NT2/D1 (cell line): ENCODE data around the gene C1orf226.
"Not testable (repeated sequence)": the region's sequence is repeated elsewhere in the genome, so short reads cannot be mapped to it uniquely, and the experiment has no call there.

Source experiments
- DNase-seq: peaks from one replicate; pipeline ENCODE4 v3.0.0-alpha.2; 2011; ENCODE audit warnings: low read depth, low spot score
- H3K27me3 ChIP-seq: 2 replicates; pipeline ENCODE4 v1.6.0; 2011; ENCODE audit warnings: mild to moderate bottlenecking; ENCODE audit not compliant: insufficient read length, insufficient read depth
- H3K36me3 ChIP-seq: 2 replicates; pipeline ENCODE4 v1.6.1; 2011; ENCODE audit warnings: mild to moderate bottlenecking, low read length, mixed read lengths; ENCODE audit not compliant: insufficient read depth, insufficient read length
- H3K4me1 ChIP-seq: 2 replicates; pipeline ENCODE4 v1.5.1; 2011; ENCODE audit not compliant: insufficient read depth, insufficient read length
- H3K4me3 ChIP-seq: 2 replicates; pipeline ENCODE4 v1.5.1; 2011; ENCODE audit warnings: low read depth; ENCODE audit not compliant: insufficient read length
- H3K9ac ChIP-seq: 2 replicates; pipeline ENCODE4 v1.6.0; 2011; ENCODE audit warnings: low read depth; ENCODE audit not compliant: insufficient read length
- H3K9me3 ChIP-seq: 2 replicates; pipeline ENCODE4 v1.5.1; 2011; ENCODE audit warnings: mild to moderate bottlenecking, low read length; ENCODE audit not compliant: insufficient read depth
- SUZ12 ChIP-seq: IDR thresholded peaks from 2 replicates; pipeline ENCODE4 v1.6.1; 2011; ENCODE audit not compliant: insufficient read length, insufficient read depth; ENCODE audit errors: extremely low read depth
- YY1 ChIP-seq: IDR thresholded peaks from 2 replicates; pipeline ENCODE4 v1.6.1; 2011; ENCODE audit not compliant: insufficient read length, insufficient read depth
- ZNF274 ChIP-seq: IDR thresholded peaks from 2 replicates; pipeline ENCODE4 v1.6.1; 2011; ENCODE audit warnings: mild to moderate bottlenecking, low read depth, low read length

The C1orf226 gene

GRCh38 chr1:162349635-162350330 is 31.7 kb upstream of the C1orf226 start:
- H3K4me3 ChIP-seq = no peak overlapping the region
- no peak overlapping the region for H3K9ac ChIP-seq
- no peak for DNase-seq
- TF ChIP-seq YY1 = no peak
- no peak for TF ChIP-seq ZNF274
- no peaks in the 10 kb centered on the region for H3K9me3 ChIP-seq
- H3K36me3 ChIP-seq = peaks cover 6% of the 10 kb centered on the region
- H3K27me3 ChIP-seq = no peaks in the 10 kb centered on the region
- H3K4me1 ChIP-seq = peaks cover 8% of the 10 kb centered on the region

- Histone ChIP-seq H3K27me3 (no peaks in the 10 kb centered on the region), H3K9ac (no peak overlapping the region)
Measured at GRCh38 chr1:162351246-162351842, 30.2 kb upstream of the C1orf226 start.

GRCh38 chr1:162351874-162352273 is 29.7 kb upstream of the C1orf226 start:
- H3K4me3 ChIP-seq, DNase-seq, H3K4me1 ChIP-seq, H3K27me3 ChIP-seq, H3K9ac ChIP-seq, H3K9me3 ChIP-seq: not testable (repeated sequence)
- peaks cover 21% of the 10 kb centered on the region for H3K36me3 ChIP-seq

More at GRCh38 chr1:162351246-162351842, 30.2 kb upstream of the C1orf226 start:
- TF ChIP-seq SUZ12 (no peak), ZNF274 (no peak)
- peaks cover 16% of the 10 kb centered on the region for H3K36me3 ChIP-seq
- DNase-seq = no peak
- no peak overlapping the region for H3K4me3 ChIP-seq
- peaks cover 8% of the 10 kb centered on the region for H3K4me1 ChIP-seq
- no peaks in the 10 kb centered on the region for H3K9me3 ChIP-seq

GRCh38 chr1:162353078-162353477 is 28.4 kb upstream of the C1orf226 start:
- Histone ChIP-seq H3K4me3 (no peak overlapping the region), H3K36me3 (peaks cover 23% of the 10 kb centered on the region), H3K9me3 (no peaks in the 10 kb centered on the region), H3K9ac (no peak overlapping the region), H3K27me3 (no peaks in the 10 kb centered on the region), H3K4me1 (peaks cover 10% of the 10 kb centered on the region)
- no peak for TF ChIP-seq ZNF274
- TF ChIP-seq YY1 = no peak
- no peak for TF ChIP-seq SUZ12
- DNase-seq = no peak

- no peak overlapping the region for H3K9ac ChIP-seq
- H3K4me3 ChIP-seq = no peak overlapping the region
- DNase-seq = no peak
- H3K9me3 ChIP-seq = no peaks in the 10 kb centered on the region
- no peak for TF ChIP-seq ZNF274
- no peak for TF ChIP-seq SUZ12
- no peak for TF ChIP-seq YY1
- H3K4me1 ChIP-seq = peaks cover 10% of the 10 kb centered on the region
- peaks cover 24% of the 10 kb centered on the region for H3K36me3 ChIP-seq
- no peaks in the 10 kb centered on the region for H3K27me3 ChIP-seq
Measured at GRCh38 chr1:162353702-162354101, 27.8 kb upstream of the C1orf226 start.

GRCh38 chr1:162357681-162358266 is 23.8 kb upstream of the C1orf226 start:
- DNase-seq = peak; percentile 61

GRCh38 chr1:162358928-162359327 is 22.6 kb upstream of the C1orf226 start:
- no peaks in the 10 kb centered on the region for H3K9me3 ChIP-seq
- no peak for DNase-seq
- peaks cover 2% of the 10 kb centered on the region for H3K4me1 ChIP-seq
- H3K36me3 ChIP-seq = peaks cover 29% of the 10 kb centered on the region
- H3K4me3 ChIP-seq = no peak overlapping the region
- H3K27me3 ChIP-seq = no peaks in the 10 kb centered on the region
- no peak overlapping the region for H3K9ac ChIP-seq
- TF ChIP-seq SUZ12 = no peak
- TF ChIP-seq YY1 = no peak
- TF ChIP-seq ZNF274 = no peak

More at GRCh38 chr1:162357681-162358266, 23.8 kb upstream of the C1orf226 start:
- Histone ChIP-seq H3K9ac (no peak overlapping the region), H3K27me3 (no peaks in the 10 kb centered on the region), H3K36me3 (peaks cover 29% of the 10 kb centered on the region), H3K9me3 (no peaks in the 10 kb centered on the region), H3K4me3 (no peak overlapping the region), H3K4me1 (peaks cover 10% of the 10 kb centered on the region)
- TF ChIP-seq SUZ12 (no peak), ZNF274 (no peak), YY1 (no peak)
